NK-92 (cell line): ENCODE data around the gene SLC7A4.
"Not testable (repeated sequence)": the region's sequence is repeated elsewhere in the genome, so short reads cannot be mapped to it uniquely, and the experiment has no call there.

ENCODE experiments used
- DNase-seq: peaks from one replicate; lab custom pipeline; 2025; ENCODE audit not compliant: unreplicated experiment; lab: John Stamatoyannopoulos, UW

Gene SLC7A4

GRCh38 chr22:21064917-21065864 lies 32.8 kb upstream of the SLC7A4 start:
- no peak for DNase-seq

- not testable (repeated sequence) for DNase-seq
These were observed 32.1 kb upstream of the SLC7A4 start for GRCh38 chr22:21064425-21064824.

GRCh38 chr22:21061660-21062321 lies 29.4 kb upstream of the SLC7A4 start:
- not testable (repeated sequence) for DNase-seq

DNA sequence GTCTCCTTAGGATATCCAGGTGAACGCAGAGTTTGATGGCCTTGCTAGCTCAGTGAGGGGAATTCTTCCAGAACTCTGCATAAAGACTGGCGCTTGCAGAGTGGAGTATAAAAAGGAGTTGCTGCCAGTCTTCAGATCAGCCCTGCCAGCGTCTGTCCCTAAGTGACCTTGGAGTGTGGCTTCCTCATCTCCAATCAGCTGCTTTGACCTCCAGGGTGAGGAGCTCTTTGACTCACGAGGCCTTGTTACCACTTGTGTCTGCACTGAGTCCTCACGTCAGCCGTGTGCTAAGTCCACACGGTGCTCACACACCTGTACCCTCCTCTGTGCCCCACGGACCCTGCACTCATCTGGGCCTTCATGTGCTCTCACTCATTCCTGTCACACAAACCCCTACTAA lies 28.0 kb upstream of the SLC7A4 start:
- not testable (repeated sequence) for DNase-seq

GRCh38 chr22:21055880-21056319 lies 23.5 kb upstream of the SLC7A4 start:
- DNase-seq = no peak

DNA sequence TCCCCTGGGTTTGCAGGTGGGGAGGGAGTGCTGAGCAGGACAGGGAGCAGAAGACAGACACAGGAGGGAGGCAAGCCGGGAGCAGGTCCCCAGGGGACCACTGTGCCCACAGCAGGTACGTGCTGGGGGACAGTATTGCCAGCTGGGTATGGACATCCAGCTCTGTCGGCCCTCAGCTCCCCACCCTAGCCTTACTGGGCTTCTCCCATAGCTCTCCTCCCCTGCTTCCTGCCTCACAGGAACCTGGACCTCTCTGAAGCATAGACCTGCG lies 23.1 kb upstream of the SLC7A4 start:
- no peak for DNase-seq

GRCh38 chr22:21054714-21055563 lies 22.6 kb upstream of the SLC7A4 start:
- no peak for DNase-seq

DNA sequence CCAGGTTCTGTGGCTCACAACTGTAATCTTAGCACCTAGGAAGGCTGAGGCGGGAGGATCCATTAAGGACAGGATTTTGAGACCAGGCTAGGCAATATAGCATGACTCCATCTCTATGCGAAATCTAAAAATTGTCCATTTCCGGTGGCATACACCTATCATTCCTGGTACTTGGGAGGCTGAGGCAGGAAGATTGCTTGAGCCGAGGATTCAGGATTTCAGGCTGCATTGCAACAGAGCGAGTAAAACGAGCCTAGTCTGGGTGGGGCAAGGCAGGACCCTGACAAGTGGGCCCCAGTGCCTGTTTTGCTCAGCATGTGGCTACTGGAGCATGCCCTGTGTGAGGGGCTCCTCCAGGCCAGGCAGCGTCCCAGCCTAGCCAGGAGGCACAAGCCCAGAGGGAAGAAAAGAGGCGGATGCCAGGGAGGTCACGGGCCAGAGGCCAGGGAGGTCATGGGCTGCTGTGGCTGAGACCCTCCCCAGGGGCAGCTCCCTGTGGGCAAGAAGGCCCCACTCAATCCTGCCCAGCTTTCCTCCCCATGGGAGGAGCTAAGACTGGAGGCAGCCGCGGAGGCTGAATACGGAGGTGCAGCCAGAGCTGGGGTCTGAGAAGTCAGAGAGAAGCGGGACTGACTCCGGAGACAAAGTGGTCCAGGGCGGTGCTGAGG lies 21.8 kb upstream of the SLC7A4 start:
- DNase-seq = no peak

DNA sequence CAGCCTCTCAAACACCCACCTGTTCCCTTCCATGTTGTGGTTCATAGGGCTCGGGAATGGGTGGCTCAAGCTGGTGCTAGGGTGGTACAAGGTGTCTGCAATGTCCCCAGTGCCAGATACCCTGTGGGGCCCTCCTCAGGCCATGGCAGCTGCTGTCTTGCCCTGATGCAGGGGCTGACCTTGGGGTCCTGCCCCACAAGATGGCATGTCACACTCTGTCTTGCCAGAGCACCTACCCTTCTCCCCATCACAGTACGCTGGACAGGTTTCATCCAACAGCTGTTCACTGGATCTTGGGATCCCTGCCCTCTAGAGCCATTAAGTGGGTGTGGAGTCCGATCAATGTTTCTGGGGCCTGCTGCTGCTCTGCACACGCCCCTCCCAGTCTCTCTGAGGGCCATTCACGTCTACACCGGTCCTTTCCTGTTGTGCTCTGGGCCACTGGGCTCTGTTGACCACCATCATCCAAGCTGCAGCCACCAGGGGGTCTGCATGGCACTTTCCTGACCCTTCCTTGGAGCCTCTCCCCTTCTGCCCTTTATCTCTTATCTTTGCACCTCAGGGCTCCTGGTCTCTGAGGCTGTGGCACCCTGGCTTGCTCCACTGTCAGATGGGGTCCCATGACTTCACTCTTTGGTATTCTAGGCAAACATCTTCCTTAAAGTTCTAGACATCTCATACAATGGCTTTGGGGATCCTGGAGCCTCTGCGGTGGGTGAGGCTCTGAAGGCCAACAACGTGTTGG lies 20.5 kb upstream of the SLC7A4 start:
- no peak for DNase-seq

GRCh38 chr22:21051831-21052400 lies 19.6 kb upstream of the SLC7A4 start:
- DNase-seq = no peak

GRCh38 chr22:21051145-21051830 lies 18.9 kb upstream of the SLC7A4 start:
- no peak for DNase-seq

GRCh38 chr22:21048965-21049364 lies 16.6 kb upstream of the SLC7A4 start:
- DNase-seq = not testable (repeated sequence)

DNA sequence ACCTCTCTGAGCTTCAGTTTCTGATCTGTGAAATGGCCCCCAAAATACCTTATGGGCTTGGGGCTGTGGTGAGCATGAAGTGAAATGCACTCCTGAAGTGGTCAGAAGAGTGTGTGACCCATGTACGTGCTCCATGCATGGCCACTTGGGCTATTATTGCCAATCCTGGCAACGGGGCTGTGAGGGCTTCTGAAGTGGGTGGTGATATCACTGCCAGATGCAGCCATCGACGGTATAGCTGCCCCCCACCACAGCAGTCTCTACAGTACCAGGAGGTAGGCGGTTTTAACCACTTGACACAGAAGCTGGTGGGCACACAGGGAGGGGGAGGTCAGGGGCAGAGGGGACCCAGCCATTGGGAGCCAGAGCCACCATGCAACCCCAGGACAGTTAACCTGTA lies 16.1 kb upstream of the SLC7A4 start:
- not testable (repeated sequence) for DNase-seq

DNA sequence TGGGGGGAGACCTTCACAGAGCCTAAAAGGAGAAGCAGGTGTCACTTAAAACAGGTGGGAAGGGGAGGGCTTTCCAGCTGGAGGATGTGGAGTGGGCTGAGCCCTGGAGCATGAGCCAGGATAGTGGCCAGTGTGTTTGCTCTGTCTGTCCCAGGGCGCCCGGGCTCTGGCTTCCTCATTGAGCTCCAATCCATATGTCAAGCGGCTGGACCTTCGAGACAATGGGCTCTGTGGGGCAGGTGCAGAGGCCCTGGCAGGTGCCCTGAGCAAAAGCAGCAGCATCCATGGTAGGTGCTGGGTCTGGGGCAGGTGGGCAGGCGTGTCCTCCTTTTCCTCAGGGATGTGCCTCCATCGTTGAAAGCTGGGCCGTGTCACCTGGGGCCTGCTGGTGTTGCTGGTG lies 15.4 kb upstream of the SLC7A4 start:
- no peak for DNase-seq

- no peak for DNase-seq
These were observed 14.8 kb upstream of the SLC7A4 start for GRCh38 chr22:21047035-21047661.

GRCh38 chr22:21045585-21046294 lies 13.4 kb upstream of the SLC7A4 start, which contains the start of gene LRRC74B:
LRRC74B (plus strand) TSS chr22:21045946; CDS start chr22:21045987, 41 bp downstream.
- DNase-seq = no peak

DNA sequence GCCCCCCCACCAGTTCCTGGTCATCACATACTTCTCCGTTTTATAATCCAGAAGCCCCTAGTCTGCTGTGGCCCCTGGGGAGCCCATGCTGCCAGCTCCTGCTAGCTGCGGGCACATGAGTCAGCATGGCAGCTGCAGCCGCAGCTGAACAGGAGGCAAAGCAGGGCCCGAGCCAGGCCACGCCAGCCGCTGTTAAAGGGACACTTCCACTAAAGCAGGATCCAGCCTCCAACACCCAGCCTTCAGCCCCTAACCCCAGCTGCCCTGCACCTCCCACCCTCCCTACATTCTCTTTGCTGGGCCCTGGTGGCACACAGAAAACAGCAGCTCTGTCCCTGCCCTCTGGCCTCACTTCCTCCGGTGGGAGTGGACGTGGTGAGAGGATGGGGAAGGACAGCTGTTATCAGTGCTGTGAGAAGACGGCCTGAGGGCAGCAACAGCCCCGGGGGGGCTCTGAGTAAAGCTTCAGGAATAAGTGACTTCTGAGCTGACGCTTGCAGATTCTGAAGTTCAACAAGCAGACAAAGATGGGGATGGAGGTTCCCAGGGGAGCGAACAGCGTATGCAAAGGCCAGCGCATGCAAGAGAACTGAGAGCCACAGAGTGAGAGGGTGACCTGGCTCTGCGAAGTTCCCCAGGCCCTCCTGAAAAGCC lies 12.7 kb upstream of the SLC7A4 start:
- no peak for DNase-seq
